ENCODE results near the gene SEC14L6.
A peak's percentile ranks its signal among the peaks of the same experiment; 100 is the strongest.
"Not testable (repeated sequence)": the region's sequence is repeated elsewhere in the genome, so short reads cannot be mapped to it uniquely, and the experiment has no call there.

The SEC14L6 gene

DNA sequence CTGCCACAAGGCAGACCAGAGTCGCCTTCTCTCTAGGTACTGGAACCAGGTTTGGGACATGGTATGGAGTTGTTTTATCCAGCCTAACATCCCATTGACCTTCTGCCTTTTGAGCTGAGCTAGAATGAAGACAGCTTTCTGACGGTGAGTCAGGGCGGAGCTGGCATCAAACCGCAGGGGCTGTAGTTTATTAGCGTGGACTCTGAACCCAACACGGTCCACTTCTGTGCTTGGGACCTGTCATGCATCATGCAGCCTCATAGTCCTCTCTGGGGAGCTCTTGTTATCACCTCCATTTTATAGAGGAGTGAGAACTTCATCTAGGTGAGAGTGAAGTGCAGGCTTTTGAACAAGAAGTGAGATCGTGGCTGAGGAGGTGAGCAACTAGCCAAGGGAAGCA is 19.6 kb upstream of the SEC14L6 start:
- DNase-seq (ENCODE audit: low spot score), result no peak

DNA sequence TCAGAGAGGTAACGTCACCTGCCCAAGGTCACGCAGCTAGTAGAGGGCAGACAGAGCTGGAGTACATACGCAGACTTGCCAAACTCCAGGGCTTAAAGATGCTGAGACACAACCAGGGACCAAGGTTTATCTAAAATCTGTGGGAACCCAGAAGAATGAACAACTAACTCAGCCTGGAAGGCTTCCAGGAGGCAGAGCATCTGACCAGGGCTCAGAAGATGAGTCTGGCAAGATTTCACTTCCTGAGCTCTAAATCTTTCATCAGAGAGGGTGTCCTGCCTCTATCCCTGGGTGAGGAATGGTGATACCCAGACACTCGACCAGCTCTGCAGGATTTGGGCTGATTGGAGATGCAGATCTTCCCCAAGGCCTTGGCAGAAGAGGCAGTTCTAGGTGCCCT is 18.8 kb upstream of the SEC14L6 start:
- peak; percentile 59 for DNase-seq (ENCODE audit: low spot score)

DNA sequence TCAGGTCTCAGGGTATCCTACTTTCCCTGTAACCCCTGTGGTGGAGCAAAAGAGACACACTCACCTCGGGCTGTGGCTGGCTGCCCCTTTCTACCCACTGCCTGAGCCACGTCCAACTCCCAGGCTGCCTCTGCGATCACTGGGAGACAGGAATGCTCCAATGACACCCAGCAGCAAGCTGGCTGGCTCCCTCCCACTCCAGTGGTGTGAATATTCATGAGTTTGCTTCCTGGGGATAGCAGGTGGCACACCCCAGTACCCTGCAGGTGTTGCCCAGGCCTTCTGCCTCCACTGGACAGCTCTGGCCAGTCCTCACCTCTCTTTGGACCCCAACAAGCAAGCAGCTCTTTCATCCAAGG is 18.2 kb upstream of the SEC14L6 start:
- peak; percentile 17 for DNase-seq (ENCODE audit: low spot score)

DNA sequence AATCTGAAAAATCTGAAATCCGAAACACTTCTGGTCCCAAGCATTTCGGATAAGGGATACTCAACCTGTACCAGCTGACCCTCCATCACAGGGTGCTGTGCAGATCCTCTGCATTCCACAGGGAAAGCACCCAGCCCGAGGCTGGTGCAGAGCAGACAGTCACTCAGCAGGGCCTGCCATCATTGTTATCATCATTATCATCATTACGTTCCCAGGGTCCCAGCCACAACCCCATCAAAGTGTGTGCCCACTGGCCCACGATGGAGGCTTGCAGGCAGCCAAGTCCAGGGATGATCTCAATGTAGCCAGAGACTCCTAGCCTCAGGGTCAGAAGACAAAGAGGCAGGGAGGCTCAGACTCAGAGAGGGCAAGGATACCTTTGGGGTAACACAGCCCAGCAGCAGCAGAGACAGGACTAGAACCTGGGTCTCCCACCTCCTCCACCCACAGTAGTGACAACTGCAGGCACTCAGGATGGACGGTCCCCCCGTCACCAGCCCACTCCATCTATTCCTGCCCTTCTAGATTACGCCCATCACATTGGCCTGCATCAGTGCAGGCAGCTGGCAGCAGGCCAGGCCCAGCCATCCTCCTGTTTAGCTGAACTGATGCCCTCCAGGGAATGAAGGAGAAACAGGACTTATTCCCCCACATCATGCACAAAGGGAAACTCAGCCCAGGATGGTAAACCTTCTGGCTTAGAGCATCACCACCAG is 17.7 kb upstream of the SEC14L6 start:
- no peak for DNase-seq (ENCODE audit: low spot score)

DNA sequence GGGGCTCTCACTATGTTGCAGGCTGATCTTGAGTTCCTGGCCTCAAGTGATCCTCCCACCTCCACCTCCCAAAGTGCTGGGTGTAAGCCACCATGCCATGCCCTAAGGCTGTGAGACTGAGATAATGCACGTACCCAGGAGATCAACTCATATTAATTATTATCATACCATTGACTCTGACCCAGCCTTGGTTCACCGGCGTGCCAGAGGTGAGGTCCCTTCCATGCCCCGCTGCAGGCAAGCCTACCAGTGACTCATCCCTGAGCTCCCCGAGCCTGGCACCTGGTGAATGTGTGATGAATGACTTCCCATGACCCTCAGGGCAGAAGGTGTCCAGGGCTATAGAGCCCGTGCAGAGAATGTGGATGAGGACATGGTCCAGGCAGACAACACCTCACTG is 15.8 kb upstream of the SEC14L6 start:
- no peak for DNase-seq (ENCODE audit: low spot score)

DNA sequence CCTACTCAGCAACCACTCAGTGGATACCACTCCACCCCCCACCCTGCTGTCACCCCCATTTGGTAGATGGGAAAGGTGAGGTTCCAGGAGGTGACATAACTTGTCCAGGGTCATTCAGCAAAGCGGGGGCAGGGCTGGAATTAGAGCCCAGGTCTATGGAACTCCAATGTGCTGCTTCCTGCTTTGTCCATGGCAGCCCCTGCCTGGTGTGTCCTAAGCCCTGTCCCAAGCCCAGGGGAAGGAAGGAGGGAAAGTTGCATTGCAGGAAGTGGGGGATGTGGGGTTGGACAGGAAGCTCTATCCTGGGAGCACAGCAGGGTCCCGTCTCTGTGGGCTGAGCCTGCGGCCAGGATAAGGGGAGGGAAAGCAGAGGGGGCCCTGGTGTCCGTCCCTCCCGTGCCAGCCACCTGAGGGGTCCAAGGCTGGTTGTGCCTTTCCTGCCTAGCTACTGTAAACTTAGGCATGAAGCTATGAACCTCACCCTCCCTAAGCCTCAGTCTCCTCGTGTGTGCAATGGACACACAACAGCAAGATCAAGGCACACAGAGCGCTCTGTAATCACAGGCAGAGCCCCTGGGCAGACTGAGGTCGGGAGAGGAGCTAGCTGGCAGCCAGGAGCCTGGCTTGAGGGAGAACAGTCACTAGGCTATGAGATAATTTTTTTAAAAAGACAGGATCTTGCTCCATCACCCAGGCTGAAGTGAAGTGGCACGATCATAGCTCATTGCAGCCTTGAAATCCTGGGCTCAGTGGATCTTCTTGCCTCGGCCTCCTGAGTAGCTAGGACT is 15.1 kb upstream of the SEC14L6 start:
- DNase-seq (ENCODE audit: low spot score), result no peak

DNA sequence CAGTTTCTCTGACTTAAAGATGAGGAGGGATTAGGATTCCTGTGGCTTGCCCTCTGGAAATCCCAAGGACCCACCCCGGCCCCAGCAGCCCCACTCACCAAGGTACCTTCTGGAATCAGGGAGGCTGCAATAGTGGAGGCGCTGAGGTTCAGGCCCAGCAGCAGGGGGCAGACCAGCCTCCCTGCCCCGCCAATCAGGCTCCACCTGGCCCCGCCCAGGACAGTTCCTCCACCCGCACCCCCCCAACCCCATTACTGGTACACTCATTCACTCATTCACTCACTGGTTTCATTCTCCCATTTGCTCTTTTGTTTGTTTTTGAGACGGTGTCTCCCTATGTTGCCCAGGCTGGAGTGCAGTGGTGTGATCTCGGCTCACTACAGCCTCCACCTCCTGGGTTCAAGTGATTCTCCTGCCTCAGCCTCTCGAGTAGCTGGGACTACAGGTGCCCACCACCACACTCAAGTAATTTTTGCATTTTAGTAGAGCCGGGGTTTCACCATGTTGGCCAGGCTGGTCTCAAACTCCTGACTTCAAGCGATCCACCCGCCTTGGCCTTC is 14.2 kb upstream of the SEC14L6 start:
- not testable (repeated sequence) for DNase-seq (ENCODE audit: low spot score)

DNA sequence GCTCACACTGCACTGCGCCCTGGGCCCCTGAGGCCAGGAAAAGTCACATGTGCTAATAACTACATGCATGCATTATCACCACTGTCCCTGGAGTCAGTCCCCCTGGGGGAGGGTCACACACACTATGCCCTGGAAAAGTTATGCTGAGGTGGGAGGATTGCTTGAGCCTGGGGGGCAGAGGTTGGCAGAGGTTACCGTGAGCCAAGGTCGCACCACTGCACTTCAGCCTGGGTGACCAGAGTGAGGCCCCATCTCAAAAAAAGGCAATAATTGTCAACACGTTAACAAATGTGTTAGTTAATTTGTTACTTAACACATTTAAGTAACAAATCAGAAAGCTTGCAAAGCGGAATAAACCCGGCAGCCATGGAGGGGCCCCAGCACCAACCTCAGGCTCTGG is 13.3 kb upstream of the SEC14L6 start:
- DNase-seq (ENCODE audit: low spot score), result no peak

DNA sequence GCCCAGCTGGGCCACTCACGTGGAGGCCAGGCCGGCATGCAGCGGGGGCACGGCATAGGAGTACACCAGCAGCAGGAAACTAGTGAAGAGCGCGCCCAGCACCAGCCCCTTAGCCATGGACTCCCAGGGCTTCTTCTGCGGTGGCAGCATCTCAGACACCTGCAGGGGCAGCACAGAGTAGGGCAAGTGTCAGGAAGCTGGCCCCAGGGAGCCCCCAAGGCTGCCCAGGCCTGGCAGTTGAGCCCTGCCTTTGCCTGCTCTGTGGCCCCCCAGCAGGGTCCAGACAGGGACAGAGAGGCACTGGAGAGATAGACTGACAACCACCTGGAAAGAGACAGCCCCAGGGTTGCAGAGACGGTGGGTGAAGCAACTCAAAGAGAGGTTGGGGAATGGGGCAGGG is 10.7 kb upstream of the SEC14L6 start:
- DNase-seq (ENCODE audit: low spot score), result no peak

DNA sequence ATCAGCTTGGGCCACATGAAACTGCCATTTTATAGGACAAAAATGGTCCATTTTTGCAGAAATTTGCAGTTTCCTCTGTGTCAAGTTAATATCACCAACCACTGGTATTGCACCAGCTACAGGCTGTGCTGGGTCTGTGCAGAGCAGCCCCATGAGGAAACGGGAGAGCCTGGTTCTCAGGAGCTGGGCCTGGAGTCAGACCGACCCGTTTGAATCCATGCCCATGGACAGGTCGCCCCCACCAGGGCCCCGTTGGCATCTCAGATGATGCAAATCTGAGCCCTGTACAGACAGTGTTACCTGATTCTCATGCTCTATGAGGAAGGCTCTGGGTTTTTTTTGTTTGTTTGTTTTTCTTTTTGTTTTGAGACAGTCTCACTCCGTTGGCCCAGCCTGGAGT is 9.8 kb upstream of the SEC14L6 start:
- no peak for DNase-seq (ENCODE audit: low spot score)

DNA sequence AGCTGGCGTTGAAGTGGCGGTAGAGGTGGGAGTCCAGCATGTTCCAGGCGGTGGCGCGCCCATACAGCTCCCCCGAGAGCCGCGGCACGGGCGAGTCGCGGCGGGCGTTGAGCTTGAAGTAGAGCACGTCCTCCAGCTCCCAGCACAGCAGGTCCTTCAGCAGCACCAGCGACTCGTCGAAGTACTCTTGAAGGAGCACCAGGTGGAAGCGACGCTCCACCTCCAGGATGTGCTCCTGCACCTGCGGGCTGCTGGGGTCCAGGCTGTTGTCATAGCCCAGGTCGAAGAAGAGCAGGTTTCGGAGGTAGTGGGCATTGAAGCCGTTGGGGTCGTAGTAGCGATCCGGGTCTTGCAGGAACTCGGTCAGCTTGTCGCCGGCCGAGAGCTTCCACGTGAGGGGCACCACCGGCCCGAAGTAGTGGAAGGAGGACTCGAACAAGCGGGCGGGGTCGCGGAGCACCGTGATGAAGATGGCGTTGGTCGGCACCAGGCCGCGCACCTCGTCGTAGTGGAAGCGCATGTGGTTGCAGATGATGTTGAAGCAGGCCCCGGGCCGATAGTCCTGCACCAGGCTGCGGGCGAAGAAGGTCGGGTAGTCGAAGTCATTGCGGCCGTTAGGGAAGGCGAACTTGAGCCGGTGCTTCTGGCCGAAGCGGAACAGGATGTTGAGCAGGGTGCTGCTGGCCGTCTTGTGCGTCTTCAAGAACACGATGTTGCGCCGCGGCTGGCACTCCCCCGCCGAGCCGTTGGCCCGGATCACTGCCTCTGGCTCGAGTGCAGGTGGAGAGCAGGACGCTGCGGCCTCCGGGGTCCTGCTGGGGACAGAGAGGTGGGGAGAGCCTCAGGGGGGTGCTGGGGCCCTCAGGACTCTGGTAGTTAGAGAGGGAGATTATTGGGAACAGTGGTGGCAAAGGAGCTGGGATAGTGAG is 9.0 kb upstream of the SEC14L6 start:
- DNase-seq (ENCODE audit: low spot score), result no peak

DNA sequence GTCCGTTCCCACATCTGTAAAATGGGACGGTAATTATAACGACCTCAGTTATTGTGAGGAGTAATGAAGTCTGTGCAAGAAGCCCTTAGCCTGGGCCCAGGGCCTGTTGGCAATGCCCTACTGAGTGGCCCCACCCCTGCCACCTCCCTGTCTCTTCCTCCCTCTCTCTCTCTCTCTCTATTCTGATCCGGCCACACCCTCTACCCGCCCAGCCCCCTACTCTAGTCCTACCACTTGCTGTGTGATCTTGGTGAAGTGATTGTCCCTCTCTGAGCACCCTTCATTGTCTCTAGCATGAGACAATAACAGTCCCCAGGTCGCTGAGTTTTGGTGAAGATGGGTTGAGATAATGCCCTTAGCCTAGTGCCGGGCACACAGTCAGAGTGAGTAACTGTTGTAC is 7.4 kb upstream of the SEC14L6 start:
- DNase-seq (ENCODE audit: low spot score), result no peak

DNA sequence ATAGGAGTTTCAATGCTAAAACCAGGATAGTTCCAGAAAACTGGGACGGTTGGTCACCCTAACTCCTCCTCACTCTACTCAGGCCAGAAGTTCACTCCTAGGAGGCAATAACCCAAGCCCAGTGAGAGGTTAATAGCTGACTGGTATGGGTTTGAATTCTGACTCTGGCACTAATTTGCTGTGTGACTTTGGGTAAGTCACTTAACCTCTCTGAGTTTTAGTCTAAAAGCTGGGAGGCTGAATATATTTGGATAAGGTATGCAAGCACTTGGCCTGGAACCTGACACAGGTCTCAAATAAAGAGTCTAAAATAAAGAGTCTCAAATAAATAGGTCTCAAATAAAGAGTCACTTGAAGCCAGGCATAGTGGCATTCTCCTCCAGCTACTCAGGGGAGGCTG is 6.2 kb upstream of the SEC14L6 start:
- DNase-seq (ENCODE audit: low spot score), result no peak

DNA sequence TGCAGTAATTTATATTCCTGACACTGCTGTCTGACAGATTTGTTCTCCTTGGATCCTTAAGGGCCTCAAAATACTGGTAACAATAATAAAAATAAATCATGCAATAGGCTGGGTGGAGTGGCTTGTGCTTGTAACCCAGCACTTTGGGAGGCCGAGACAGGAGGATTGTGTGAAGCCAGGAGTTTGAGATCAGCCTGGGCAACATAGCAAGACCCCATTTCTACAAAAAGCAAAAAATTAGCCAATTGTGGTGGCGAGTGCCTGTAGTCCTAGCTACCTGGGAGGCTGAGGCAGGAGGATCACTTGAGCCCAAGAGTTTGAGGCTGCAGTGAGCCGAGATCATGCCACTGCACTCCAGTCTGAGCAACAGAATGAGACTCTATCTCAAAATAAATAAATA is 5.3 kb upstream of the SEC14L6 start:
- not testable (repeated sequence) for DNase-seq (ENCODE audit: low spot score)

DNA sequence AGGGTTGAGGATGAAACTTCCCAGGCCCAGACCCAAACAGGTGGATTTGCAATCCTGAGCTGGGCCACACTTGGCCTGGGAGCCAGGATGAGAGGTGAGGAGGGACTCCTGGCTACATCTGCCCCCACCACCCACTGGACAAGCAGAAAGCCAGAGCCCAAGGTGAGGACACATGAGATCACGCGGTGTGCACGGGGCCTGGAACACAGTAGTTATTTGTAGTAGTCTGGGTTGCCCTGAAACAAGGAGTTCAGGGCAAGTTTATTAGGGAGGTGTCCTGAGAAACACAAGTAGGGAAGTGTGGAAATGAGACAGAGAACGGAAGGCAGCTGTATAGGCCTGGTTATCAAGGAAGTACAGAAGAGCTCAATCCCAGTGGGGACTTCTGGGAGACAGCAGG is 647 bp upstream of the SEC14L6 start:
- no peak for DNase-seq (ENCODE audit: low spot score)

DNA sequence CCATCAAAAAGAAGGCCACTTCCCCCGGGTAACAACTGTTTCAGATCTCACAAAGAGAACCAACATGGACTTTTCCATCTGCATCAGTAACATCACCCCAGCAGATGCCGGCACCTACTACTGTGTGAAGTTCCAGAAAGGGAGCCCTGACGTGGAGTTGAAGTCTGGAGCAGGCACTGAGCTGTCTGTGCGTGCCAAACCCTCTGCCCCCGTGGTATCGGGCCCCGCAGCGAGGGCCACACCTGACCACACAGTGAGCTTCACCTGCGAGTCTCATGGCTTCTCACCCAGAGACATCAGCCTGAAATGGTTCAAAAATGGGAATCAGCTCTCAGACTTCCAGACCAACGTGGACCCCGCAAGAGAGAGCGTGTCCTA is 3.7 kb downstream of the SEC14L6 start:
- DNase-seq (ENCODE audit: low spot score), result no peak

DNA sequence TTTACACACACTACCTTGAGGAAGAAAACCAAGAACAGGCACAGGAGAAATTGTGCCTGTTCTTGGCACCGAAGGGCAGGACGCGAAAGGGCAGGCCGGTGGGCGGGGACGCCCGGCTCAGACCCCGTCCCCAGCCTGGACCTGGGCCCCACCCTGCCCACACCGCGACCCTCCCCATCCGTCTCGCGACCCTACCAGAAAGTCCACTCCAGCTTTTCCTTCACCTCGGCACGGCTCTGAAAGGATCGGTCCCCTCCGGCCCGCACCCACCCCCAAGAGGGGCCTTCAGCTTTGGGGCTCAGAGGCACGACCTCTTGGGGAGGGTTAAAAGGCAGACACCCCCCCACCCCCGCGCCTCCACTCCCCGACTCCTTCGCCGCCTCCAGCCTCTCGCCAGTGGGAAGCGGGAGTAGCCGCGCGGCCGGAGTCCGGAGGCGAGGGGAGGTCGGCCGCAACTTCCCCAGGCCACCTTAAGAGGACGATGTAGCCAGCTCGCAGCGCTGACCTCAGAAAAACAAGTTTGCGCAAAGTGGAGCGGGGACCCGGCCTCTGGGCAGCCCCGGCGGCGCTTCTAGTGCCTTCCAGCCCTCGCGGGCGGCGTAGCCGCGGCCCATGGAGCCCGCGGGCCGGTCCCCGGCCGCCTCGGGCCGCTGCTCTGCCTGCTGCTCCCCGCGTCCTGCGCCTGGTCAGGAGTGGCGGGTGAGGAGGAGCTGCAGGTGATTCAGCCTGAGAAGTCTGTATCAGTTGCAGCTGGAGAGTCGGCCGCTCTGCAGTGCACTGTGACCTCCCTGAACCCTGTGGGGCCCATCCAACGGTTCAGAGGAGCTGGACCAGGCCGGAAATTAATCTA is 4.4 kb downstream of the SEC14L6 start:
- DNase-seq (ENCODE audit: low spot score), result no peak

DNA sequence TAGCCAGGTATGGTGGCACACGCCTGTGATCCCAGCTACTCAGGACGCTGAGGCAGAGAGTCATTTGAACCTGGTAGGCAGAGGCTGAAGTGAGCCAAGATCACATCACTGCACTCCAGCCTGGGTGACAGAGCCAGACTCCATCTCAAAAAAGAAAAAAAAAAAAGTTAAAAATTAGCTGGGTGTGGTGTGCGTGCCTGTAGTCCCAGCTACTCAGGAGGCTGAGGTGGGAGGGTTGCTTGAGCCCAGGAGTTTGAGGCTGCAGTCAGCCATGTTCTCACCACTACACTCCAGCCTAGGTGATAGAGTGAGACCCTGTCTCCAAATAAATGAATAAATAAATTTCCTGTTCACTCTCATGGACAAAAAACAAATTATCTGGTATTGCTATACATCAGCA is 5.0 kb downstream of the SEC14L6 start:
- not testable (repeated sequence) for DNase-seq (ENCODE audit: low spot score)

DNA sequence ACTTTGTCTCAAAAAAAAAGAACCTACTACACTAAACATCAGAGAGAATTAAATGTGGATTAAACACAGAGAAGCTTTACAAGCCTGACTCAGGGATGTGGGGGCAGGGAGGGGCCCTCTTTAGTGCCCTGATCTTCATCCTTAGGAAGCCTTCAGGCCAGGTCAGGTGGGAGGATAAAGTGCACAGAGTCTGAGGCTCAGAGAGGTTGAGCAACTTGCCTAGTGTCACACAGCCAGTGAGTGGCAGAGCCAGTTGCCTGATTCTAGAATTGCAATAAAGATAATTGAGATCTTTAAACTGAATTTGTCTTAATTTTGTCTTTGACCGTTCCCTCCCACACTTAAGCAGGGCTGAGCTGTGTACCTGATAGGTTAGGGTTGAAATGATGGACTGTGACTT is 7.2 kb downstream of the SEC14L6 start:
- DNase-seq (ENCODE audit: low spot score), result no peak

DNA sequence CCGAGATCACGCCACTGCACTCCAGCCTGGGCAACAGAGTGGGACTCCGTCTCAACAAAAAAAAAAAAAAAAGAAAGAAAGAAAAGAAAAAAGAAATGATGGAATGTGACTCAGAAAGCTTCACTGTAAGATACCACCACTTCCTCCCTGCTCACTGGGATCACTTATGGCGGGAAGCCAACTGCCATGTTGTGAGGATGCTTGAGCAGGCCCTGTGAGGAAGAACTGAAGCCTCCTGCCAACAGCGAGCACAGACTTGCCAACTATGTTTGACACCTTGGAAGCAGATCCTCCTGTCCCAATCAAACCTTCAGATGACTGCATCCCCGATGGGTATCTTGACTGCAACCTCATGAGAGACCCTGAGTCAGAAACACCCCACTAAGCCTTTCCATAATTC is 8.3 kb downstream of the SEC14L6 start:
- DNase-seq (ENCODE audit: low spot score), result peak; percentile 7

DNA sequence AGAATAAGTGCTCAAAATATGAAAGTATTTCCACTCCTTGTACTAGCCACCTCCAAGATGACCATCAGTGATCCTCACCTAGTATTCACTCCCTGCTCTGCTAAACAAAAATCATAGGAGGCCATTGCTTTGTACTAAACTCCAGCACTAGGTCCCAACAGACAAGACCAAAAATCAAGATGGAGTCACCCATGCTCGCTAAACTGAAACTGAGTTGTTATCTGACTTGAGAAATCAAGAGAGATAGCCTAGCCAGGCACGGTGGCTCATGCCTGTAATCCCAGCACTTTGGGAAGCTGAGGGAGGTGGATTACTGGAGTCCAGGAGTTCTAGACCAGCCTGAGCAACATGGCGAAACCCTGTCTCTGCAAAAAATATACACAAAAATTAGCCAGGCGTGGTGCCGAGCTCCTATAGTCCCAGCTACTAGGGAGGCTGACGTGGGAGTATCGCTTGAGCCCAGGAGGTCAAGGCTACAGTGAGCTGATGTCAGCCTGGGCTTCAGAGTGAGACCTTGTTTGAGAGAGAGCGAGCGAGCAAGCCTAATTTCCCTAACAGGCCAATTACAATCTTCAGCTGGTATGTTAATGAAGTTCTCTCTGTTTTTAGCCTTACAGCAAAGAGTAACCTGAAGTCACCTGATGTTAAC is 9.3 kb downstream of the SEC14L6 start:
- no peak for DNase-seq (ENCODE audit: low spot score)

Data from pons (tissue), 1 donor.